CD4-positive, alpha-beta T cell treated with Interleukin-15 for 4 hours (primary cell): ENCODE results near the gene SARS1.
"Not testable (repeated sequence)": the region's sequence is repeated elsewhere in the genome, so short reads cannot be mapped to it uniquely, and the experiment has no call there.

ENCODE experiments used
- DNase-seq: peaks from one replicate; pipeline ENCODE4 v3.0.0-alpha.2; 2020; ENCODE audit warnings: low spot score

Gene SARS1

DNA sequence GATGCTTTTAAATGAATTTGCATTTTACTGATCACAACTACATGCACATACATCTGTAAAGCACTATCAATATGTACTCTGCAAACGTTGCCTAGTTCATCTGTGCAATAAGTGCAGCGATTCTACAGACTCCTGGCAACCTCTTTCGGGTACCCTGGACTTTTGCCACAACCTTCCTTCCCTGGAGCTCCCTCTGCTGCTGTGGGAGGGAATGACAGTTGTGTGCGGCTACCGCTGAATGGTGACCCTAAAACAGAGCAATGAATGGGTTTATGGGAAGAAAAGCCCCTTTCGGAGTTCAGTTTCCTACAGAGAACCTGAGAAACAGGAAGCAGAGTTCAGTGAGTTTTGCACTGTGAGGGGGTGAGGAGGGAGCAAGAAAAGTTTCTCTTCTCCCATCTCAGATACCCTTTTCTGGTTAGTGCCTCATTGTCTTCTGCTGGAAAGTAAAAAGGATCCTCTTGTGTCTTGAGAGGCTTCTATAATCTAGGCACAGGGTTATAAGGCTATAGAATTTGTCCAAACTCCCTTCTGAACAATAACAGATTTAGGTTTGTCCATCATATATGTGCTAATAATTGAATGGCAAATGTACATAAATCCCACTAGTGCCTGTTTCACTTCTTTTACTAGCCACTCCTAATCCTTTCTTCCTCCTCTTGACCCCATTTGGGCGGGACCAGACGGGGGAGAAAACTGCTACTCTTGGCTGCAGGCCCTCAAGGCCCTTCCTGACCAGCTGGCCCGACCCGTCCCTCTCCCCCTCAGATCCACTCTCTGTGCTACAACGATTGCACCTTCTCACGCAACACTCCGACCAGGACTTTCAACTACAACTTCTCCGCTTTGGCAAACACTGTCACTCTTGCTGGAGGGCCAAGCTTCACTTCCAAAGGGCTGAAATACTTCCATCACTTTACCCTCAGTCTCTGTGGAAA is 19.8 kb upstream of the SARS1 start:
- DNase-seq = peak; percentile 52

DNA sequence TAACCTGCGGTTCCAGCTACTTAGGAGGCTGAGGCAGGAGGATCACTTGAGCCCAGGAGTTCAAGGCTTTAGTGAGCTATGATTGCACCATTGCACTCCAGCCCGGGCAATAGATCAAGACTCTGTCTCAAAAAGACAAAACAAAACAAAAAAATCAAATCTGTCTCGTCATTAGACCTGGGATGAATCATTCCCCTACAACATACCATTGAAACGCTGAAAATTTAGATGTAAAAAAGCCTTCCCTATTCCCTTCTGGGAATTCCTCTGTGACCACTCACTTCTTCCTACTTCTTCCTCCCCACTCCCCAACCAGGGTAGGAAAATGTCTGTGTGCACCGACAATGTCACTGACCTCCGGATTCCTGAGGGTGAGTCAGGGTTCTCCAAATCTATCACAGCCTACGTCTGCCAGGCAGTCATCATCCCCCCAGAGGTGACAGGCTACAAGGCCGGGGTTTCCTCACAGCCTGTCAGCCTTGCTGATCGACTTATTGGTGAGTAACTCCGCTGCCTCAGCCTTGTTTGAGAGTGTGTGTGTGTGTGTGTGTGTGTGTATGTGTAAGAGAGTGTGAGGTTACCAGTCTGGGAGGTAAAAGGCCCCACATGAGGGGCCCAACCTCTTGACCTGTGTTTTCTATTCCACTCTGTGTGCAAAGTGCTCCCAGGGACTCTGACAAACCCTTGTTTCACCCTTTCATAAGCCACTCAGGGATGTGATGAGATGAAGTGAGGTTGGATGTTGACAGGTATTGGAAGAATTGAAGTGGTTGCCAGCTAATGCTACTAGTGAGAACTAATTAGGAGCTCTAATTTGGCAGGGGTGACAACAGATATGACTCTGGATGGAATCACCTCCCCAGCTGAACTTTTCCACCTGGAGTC is 16.3 kb upstream of the SARS1 start:
- no peak for DNase-seq

DNA sequence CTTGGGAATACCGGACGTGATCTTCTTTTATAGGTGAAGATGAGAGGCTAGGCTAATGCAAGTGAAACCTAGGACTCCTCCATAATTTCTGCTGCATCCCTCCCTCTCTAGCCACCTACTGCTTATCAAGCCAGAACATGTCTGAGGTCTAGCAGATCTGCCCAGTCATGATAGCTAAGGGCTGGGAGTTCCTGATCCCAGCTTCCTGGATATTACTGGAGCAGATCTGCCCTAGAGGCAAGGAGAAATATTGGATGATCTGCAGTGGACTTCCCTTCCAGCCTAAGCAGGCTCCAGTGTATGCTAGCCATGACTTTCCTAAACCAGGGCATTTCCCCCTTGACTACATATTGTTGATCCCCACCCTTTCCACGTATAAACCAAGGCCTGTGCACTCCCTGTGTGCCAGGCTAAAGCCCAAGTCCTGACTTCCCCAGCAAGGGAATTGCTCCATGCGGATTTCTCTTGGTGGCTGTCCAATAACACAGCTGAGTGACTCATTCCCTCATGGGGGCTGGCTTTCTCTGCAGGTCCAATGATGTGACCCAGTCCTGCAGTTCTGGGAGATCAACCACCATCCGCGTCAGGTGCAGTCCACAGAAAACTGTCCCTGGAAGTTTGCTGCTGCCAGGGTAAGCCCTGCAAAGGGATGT is 15.5 kb upstream of the SARS1 start:
- DNase-seq = no peak

- no peak for DNase-seq
Measured at GRCh38 chr1:109198745-109199144, 15.0 kb upstream of the SARS1 start.

DNA sequence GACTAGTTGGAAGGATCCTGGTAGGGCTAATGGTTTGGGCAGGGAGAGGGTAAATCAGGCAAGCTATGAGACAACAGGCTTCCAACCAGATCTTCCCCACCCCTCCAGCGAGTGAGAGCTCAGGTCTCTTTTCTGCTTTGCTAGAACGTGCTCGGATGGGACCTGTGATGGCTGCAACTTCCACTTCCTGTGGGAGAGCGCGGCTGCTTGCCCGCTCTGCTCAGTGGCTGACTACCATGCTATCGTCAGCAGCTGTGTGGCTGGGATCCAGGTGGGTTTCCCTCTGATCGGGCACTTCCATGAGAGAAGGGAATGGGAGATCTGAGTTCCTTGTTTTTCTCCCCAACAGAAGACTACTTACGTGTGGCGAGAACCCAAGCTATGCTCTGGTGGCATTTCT is 14.0 kb upstream of the SARS1 start:
- no peak for DNase-seq

DNA sequence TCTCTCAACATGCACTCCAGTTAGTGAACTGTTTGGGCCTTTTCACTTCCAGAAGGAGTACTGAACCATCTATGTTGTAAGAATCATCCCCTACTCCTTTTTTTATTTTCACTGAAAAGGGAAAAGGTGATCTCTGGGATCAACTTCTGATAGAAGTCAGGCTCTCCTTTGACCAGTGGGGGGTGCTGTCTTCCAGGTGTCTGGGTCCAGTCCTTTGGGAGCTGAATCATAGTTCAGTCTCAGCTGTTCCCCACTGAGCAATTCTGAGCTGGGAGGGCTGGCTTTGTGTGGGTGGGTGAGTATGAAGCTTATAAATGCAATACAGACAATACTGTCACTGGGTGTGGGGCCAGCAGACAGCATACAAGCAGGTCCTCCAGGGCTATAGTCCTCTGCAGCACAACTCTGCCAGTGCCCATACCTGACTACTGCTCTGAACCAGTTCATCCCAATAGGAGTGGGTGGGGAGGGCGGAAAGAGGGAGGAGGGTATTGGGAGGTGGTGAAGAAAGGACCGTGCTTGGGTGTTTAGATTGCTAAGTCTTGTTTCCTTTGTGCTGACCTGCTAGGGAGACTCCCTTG is 12.5 kb upstream of the SARS1 start:
- DNase-seq = peak; percentile 11

DNA sequence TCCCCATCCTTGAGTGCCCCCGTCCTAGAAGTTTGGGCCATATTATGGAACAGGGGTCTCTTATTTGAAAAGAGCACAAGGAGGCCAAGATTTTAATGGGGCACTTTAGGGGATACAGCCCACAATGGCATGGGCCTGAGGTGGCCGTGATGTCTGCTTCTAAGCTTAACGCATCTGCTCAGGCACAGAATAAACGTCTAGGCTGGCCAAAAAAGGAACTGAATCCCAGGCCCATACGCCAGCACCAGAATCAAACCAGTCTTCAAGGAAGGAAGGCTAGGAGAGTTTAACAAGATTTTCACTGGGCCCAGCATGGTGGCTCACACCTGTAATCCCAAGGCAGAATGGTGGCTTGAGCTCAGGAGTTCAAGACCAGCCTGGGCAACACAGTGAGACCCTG is 9.2 kb upstream of the SARS1 start:
- DNase-seq = no peak

- no peak for DNase-seq
Measured at GRCh38 chr1:109206339-109206738, 7.4 kb upstream of the SARS1 start.

DNA sequence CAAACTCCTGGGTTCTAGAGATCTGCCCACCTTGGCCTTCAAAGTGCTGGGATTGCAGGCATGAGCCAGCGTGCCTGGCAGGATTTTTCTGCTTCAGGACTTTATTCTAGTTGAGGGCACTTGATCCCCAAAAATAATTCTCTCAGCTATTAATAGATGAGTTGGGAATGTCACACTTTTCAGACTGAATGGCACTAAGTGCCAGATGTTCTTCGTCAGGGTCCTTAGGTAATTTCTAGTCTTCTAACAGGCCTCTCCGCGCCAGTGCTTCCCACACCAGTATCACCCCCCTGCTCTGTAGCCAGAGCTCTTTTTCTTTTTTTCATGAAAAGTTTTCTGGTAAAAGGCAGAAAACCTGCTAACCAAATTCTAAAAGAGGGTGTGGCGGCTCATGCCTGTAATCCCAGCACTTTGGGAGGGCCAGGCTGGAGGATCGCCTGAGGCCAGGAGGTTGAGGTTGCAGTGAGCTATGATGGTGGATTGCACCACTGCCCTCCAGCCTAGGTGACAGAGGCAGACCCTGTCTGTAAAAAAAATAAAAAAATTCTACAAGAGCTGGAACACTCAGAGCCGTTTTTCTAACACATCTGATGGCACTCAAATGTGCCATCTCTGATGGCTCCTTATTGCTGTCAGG is 6.1 kb upstream of the SARS1 start:
- DNase-seq = no peak

- no peak for DNase-seq
Measured at GRCh38 chr1:109208394-109208793, 5.3 kb upstream of the SARS1 start.

- no peak for DNase-seq
Measured at GRCh38 chr1:109208836-109209463, 4.8 kb upstream of the SARS1 start.

GRCh38 chr1:109210058-109210457 is 3.7 kb upstream of the SARS1 start:
- DNase-seq = no peak

DNA sequence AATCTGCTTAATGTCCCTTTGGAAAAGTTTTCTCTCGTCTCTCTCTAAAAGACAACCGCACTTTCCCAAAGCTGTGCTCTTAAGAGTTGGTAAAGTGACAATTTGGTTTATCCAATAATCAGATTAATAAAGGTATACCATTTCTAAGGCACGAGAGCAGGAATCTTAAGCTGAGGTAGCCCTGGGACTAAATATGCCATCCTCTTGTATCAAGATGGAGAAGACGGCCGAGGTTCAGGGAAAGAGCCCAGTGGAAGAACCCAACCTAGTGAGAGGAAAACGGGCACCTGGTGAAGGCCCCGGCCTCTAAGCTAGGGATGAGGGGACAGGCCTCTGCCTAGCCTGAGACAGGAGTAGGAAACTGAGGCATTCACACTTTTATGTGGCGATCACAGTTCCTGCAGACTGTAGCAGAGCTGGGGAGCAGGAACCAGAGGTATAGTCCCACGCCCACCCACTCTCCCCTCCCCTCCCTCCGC is 334 bp upstream of the SARS1 start:
- DNase-seq = no peak

DNA sequence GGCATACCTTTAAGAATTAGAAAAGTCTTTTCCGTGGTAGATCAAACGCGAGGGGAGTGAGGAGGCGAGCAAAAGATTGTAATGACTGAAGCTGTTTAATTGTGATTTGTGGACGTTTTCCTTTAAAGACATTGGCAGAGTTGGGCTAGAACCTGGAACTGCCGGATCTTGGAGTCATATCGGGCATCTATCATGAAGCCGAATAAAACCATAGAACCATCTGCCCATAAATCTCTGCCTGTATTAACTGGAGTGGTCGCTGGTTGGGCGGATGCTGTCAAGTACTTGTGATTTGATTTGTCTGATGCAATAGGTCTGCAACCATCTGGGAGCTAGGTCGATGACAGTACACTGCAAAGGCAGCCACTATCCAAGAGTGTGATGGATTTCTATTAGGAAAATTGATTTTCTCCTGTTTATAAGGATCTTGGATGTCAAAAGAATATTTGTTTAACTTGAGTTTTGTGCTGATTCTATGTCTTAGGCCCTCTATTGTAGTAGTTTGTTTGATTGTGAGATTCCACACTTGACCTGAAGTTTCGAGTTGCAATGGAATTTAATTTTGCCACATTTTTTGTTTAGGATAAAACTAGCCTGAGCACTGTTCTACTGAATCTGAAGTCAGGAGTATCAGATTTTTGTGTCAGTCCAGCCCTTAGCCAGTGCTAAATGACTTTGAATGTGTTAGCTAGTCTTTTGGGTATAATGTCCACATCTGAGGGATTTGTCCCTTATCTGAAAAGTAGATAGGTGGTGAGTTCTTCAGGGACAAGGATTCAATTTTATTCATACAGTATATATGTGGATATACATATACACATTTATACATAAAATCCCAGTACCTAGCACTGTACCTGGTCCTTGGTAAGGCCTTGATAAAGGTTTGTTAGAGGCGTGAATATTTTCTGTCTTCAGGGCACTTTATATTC is 1.2 kb downstream of the SARS1 start:
- peak; percentile 19 for DNase-seq

- DNase-seq = no peak
Measured at GRCh38 chr1:109216662-109217061, 2.9 kb downstream of the SARS1 start.

- no peak for DNase-seq
Measured at GRCh38 chr1:109218516-109218915, 4.8 kb downstream of the SARS1 start.

DNA sequence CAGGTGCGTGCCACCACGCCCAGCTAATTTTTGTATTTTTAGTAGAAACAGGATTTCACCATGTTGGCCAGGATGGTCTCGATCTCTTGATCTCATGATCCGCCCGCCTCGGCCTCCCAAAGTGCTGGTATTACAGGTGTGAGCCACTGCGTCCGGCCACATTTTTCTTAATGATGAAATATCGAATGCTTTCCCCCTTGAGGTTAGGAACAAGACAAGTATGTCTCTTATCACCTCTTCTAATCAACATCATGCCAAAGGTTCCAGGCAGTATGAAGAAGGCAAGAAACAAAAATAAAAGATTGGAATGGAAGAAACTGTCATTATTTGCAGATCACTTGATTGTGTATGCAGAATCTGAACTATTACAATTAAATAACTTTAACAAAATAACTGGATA is 7.5 kb downstream of the SARS1 start:
- DNase-seq = not testable (repeated sequence)

GRCh38 chr1:109225308-109225707 is 11.6 kb downstream of the SARS1 start:
- DNase-seq = no peak

- no peak for DNase-seq
Measured at GRCh38 chr1:109225711-109226445, 12.2 kb downstream of the SARS1 start.
